ENCODE results near the gene ROMO1.

- TF ChIP-seq SP1 (IDR thresholded peaks at IDR 0.05) (no peak), FOXA1 (IDR thresholded peaks at IDR 0.05) (no peak), NFRKB (IDR thresholded peaks at IDR 0.05) (no peak), BHLHE40 (IDR thresholded peaks at IDR 0.05; ENCODE audit: borderline replicate concordance) (no peak), FOXM1 (IDR thresholded peaks at IDR 0.05; ENCODE audit: borderline replicate concordance) (no peak)
Observed at GRCh38 chr20:35714127-35714526, 14.9 kb downstream of the ROMO1 start.
